ENCODE results near the gene KNTC1. TPM values are rescaled to one million over a fixed set of nuclear protein-coding genes. Genes with fewer than 3 reads are reported as not detected.

KNTC1 gene
- total RNA-seq, 1 experiment from 2014 or later: 65.9 TPM

DNA sequence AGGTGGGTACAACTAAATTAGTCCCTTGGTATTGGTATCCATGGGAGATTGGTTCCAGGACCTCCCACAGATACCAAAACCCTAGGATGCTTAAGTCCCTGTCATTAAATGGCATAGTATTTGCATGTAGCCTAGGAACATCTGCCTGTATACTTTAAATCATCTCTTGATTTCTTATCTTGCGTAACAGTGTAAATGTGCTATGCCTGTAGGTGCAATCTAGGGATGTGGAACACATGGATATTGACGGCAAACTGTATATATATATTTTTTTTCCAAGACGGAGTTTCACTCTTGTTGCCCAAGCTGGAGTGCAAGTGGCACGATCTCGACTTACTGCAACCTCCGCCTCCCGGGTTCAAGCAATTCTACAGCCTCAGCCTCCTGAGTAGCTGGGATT lies 1.5 kb downstream of the KNTC1 start:
- Histone ChIP-seq H3K9me3 (ENCODE audit: low read length) (no peaks in the 10 kb centered on the region), H3K27ac (ENCODE audit: low read length) (no peak overlapping the region), H3K27me3 (ENCODE audit: low read length) (no peaks in the 10 kb centered on the region), H3K4me2 (ENCODE audit: low read depth, low read length, poor library complexity, severe bottlenecking) (peak overlapping the region; percentile 92), H2AFZ (ENCODE audit: low read length) (no peak overlapping the region), H3K9ac (ENCODE audit: low read length) (peak overlapping the region; percentile 85), H4K20me1 (ENCODE audit: insufficient read depth, low read depth, low read length) (peaks cover 13% of the 10 kb centered on the region), H3K4me3 (ENCODE audit: low read length) (peak overlapping the region; percentile 92), H3K9me2 (replicated peaks; ENCODE audit: insufficient read depth, low read length) (no peaks in the 10 kb centered on the region), H3K79me2 (ENCODE audit: low read length) (peaks cover 83% of the 10 kb centered on the region), H3K36me3 (ENCODE audit: insufficient read depth, low read length) (peaks cover 28% of the 10 kb centered on the region), H3K4me1 (ENCODE audit: low read length) (peaks cover 50% of the 10 kb centered on the region)
- no peak for DNase-seq

GRCh38 chr12:122528992-122529391 lies 1.9 kb downstream of the KNTC1 start:
- Histone ChIP-seq H3K9ac (ENCODE audit: low read length) (no peak overlapping the region), H3K4me1 (ENCODE audit: low read length) (peaks cover 46% of the 10 kb centered on the region), H3K79me2 (ENCODE audit: low read length) (peaks cover 80% of the 10 kb centered on the region), H3K36me3 (ENCODE audit: insufficient read depth, low read length) (peaks cover 28% of the 10 kb centered on the region), H2AFZ (ENCODE audit: low read length) (no peak overlapping the region), H3K4me3 (ENCODE audit: low read length) (no peak overlapping the region), H3K27ac (ENCODE audit: low read length) (0 out of 2 replicates have a peak overlapping the region, but pooled peaks have one; percentile 24), H3K9me3 (ENCODE audit: low read length) (no peaks in the 10 kb centered on the region), H3K4me2 (ENCODE audit: low read depth, low read length, poor library complexity, severe bottlenecking) (peak overlapping the region; percentile 92), H4K20me1 (ENCODE audit: insufficient read depth, low read depth, low read length) (peaks cover 9% of the 10 kb centered on the region), H3K27me3 (ENCODE audit: low read length) (no peaks in the 10 kb centered on the region), H3K9me2 (replicated peaks; ENCODE audit: insufficient read depth, low read length) (no peaks in the 10 kb centered on the region)
- no peak for DNase-seq

GRCh38 chr12:122533856-122534255 lies 6.8 kb downstream of the KNTC1 start:
- DNase-seq: no peak
- no peak overlapping the region for H2AFZ ChIP-seq (ENCODE audit: low read length)
- H3K9me3 ChIP-seq (ENCODE audit: low read length): no peaks in the 10 kb centered on the region
- peaks cover 29% of the 10 kb centered on the region; the same call in 1 of the 2 replicates for H3K36me3 ChIP-seq (ENCODE audit: insufficient read depth, low read length)
- H3K27me3 ChIP-seq (ENCODE audit: low read length): no peaks in the 10 kb centered on the region
- no peak overlapping the region for H3K4me3 ChIP-seq (ENCODE audit: low read length)
- H3K9me2 ChIP-seq (replicated peaks; ENCODE audit: insufficient read depth, low read length): no peaks in the 10 kb centered on the region
- H3K27ac ChIP-seq (ENCODE audit: low read length): no peak overlapping the region
- peaks cover 19% of the 10 kb centered on the region for H3K4me1 ChIP-seq (ENCODE audit: low read length)
- H3K79me2 ChIP-seq (ENCODE audit: low read length): peaks cover 40% of the 10 kb centered on the region
- H3K4me2 ChIP-seq (ENCODE audit: low read depth, low read length, poor library complexity, severe bottlenecking): no peak overlapping the region
- no peak overlapping the region for H3K9ac ChIP-seq (ENCODE audit: low read length)
- no peaks in the 10 kb centered on the region for H4K20me1 ChIP-seq (ENCODE audit: insufficient read depth, low read depth, low read length)

DNA sequence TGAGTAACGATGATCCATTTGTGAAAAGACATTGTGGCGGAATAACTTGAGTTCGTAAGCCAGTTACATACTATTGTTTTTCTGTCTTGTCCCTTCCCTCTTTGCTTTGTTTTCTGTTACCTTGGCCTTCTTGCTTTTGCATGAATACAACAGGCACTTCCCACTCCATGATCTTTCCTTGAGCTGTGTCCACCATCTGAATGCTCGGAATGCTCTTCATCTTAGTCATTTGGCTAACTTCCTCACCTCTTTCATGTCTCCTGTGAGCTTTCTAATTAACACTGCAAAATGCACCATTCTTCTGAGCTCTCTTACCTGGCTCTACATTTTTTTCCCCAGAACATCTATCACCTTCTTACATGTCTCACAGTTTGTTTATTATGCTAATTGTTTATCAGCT lies 10.0 kb downstream of the KNTC1 start:
- H3K4me1 ChIP-seq (ENCODE audit: low read length): no peaks in the 10 kb centered on the region
- H3K79me2 ChIP-seq (ENCODE audit: low read length): peaks cover 15% of the 10 kb centered on the region; the same call in 1 of the 2 replicates
- H3K9me2 ChIP-seq (replicated peaks; ENCODE audit: insufficient read depth, low read length): no peaks in the 10 kb centered on the region
- no peak overlapping the region for H3K9ac ChIP-seq (ENCODE audit: low read length)
- H2AFZ ChIP-seq (ENCODE audit: low read length): no peak overlapping the region
- H3K4me2 ChIP-seq (ENCODE audit: low read depth, low read length, poor library complexity, severe bottlenecking): no peak overlapping the region
- peaks cover 32% of the 10 kb centered on the region; the same call in 1 of the 2 replicates for H3K36me3 ChIP-seq (ENCODE audit: insufficient read depth, low read length)
- no peaks in the 10 kb centered on the region for H3K27me3 ChIP-seq (ENCODE audit: low read length)
- H3K27ac ChIP-seq (ENCODE audit: low read length): no peak overlapping the region
- H3K9me3 ChIP-seq (ENCODE audit: low read length): no peaks in the 10 kb centered on the region
- no peak overlapping the region for H3K4me3 ChIP-seq (ENCODE audit: low read length)
- H4K20me1 ChIP-seq (ENCODE audit: insufficient read depth, low read depth, low read length): no peaks in the 10 kb centered on the region
- no peak for DNase-seq

DNA sequence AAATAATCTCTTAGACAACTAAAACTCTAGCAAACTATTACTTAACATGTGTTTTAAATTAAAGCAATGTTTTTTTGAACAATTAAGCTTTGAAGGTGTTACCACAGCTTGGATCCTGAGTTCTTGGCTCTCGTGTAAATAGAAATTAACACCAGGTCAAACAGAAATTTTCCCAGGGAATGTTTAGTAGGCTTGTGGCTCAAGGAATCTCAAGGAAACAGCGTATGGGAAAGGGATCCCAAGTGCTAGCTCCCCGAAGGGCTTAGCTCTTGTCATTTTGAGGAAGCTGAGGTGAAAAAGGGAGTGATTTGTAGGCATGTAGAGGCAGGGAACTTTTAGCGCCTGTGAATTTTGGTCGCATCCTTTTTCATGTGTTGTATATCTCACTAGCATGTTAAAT lies 11.4 kb downstream of the KNTC1 start:
- Histone ChIP-seq H3K9me3 (ENCODE audit: low read length) (no peaks in the 10 kb centered on the region), H3K4me3 (ENCODE audit: low read length) (no peak overlapping the region), H4K20me1 (ENCODE audit: insufficient read depth, low read depth, low read length) (no peaks in the 10 kb centered on the region), H3K4me1 (ENCODE audit: low read length) (no peaks in the 10 kb centered on the region), H3K36me3 (ENCODE audit: insufficient read depth, low read length) (peaks cover 34% of the 10 kb centered on the region), H3K79me2 (ENCODE audit: low read length) (peaks cover 6% of the 10 kb centered on the region; the same call in 1 of the 2 replicates), H3K4me2 (ENCODE audit: low read depth, low read length, poor library complexity, severe bottlenecking) (no peak overlapping the region), H2AFZ (ENCODE audit: low read length) (no peak overlapping the region), H3K27me3 (ENCODE audit: low read length) (no peaks in the 10 kb centered on the region), H3K27ac (ENCODE audit: low read length) (no peak overlapping the region), H3K9ac (ENCODE audit: low read length) (no peak overlapping the region), H3K9me2 (replicated peaks; ENCODE audit: insufficient read depth, low read length) (no peaks in the 10 kb centered on the region)
- DNase-seq: no peak

DNA sequence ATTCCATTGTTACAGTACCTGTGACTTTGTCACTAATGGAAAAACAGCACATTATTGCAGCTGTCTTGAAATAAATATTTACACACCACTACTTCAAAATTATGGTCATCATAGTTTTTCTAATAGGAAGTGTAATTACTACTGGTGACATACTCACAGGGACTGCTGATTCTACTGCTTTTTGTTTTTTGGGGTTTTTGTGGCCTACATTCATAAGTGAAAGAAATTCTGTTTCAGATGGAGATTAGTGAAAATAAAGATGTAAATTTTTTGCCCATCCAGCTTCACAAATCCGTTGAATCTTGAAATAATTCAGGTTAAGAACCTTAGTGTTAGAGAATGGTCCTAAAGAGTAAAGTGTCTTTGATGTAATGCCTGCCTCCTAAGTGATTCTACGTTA lies 17.5 kb downstream of the KNTC1 start:
- Histone ChIP-seq H3K4me2 (ENCODE audit: low read depth, low read length, poor library complexity, severe bottlenecking) (no peak overlapping the region), H2AFZ (ENCODE audit: low read length) (no peak overlapping the region), H3K9me3 (ENCODE audit: low read length) (no peaks in the 10 kb centered on the region), H3K4me1 (ENCODE audit: low read length) (peaks cover 14% of the 10 kb centered on the region), H3K36me3 (ENCODE audit: insufficient read depth, low read length) (peaks cover 36% of the 10 kb centered on the region), H3K27ac (ENCODE audit: low read length) (no peak overlapping the region), H3K9me2 (replicated peaks; ENCODE audit: insufficient read depth, low read length) (no peaks in the 10 kb centered on the region), H3K79me2 (ENCODE audit: low read length) (no peaks in the 10 kb centered on the region), H4K20me1 (ENCODE audit: insufficient read depth, low read depth, low read length) (0 out of 2 replicates have a peak, but pooled peaks cover 3% of the 10 kb centered on the region), H3K9ac (ENCODE audit: low read length) (no peak overlapping the region), H3K27me3 (ENCODE audit: low read length) (no peaks in the 10 kb centered on the region), H3K4me3 (ENCODE audit: low read length) (no peak overlapping the region)
- DNase-seq: no peak

DNA sequence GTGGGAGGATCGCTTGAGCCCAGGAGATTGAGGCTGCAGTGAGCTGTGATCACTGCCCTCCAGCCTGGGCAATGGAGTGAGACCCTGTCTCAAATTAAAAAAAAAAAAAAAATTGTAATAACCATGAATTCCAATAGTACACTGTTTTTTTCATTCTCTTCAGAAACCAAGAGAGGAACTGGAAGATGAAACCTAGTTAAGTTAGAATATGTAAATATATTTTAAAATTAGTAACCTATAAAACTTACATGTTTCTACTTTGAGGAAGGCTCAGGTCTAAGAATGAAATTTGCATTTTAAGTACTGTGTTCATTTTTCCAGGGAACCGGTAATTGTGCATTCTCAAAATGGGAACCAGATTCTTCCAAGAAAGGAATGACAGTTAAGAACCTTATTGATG lies 18.8 kb downstream of the KNTC1 start:
- no peak overlapping the region for H3K4me3 ChIP-seq (ENCODE audit: low read length)
- H3K27me3 ChIP-seq (ENCODE audit: low read length): no peaks in the 10 kb centered on the region
- no peak overlapping the region for H3K9ac ChIP-seq (ENCODE audit: low read length)
- peak overlapping the region; percentile 30 for H3K4me2 ChIP-seq (ENCODE audit: low read depth, low read length, poor library complexity, severe bottlenecking)
- H2AFZ ChIP-seq (ENCODE audit: low read length): no peak overlapping the region
- no peaks in the 10 kb centered on the region for H3K79me2 ChIP-seq (ENCODE audit: low read length)
- 0 out of 2 replicates have a peak, but pooled peaks cover 3% of the 10 kb centered on the region for H4K20me1 ChIP-seq (ENCODE audit: insufficient read depth, low read depth, low read length)
- H3K9me2 ChIP-seq (replicated peaks; ENCODE audit: insufficient read depth, low read length): no peaks in the 10 kb centered on the region
- peaks cover 39% of the 10 kb centered on the region for H3K36me3 ChIP-seq (ENCODE audit: insufficient read depth, low read length)
- no peak overlapping the region for H3K27ac ChIP-seq (ENCODE audit: low read length)
- DNase-seq: peak; percentile 66
- peaks cover 14% of the 10 kb centered on the region for H3K4me1 ChIP-seq (ENCODE audit: low read length)
- H3K9me3 ChIP-seq (ENCODE audit: low read length): no peaks in the 10 kb centered on the region

GRCh38 chr12:122547330-122547729 lies 20.3 kb downstream of the KNTC1 start:
- no peak overlapping the region for H3K4me3 ChIP-seq (ENCODE audit: low read length)

More at GRCh38 chr12:122547330-122547729, 20.3 kb downstream of the KNTC1 start:
- H3K9me2 ChIP-seq (replicated peaks; ENCODE audit: insufficient read depth, low read length): no peaks in the 10 kb centered on the region
- no peaks in the 10 kb centered on the region for H3K27me3 ChIP-seq (ENCODE audit: low read length)
- no peak overlapping the region for H3K27ac ChIP-seq (ENCODE audit: low read length)
- peaks cover 14% of the 10 kb centered on the region for H3K4me1 ChIP-seq (ENCODE audit: low read length)
- peaks cover 45% of the 10 kb centered on the region for H3K36me3 ChIP-seq (ENCODE audit: insufficient read depth, low read length)
- H3K9me3 ChIP-seq (ENCODE audit: low read length): no peaks in the 10 kb centered on the region
- no peak overlapping the region for H3K4me2 ChIP-seq (ENCODE audit: low read depth, low read length, poor library complexity, severe bottlenecking)
- no peak overlapping the region for H2AFZ ChIP-seq (ENCODE audit: low read length)
- no peak for DNase-seq
- 0 out of 2 replicates have a peak, but pooled peaks cover 3% of the 10 kb centered on the region for H4K20me1 ChIP-seq (ENCODE audit: insufficient read depth, low read depth, low read length)
- H3K79me2 ChIP-seq (ENCODE audit: low read length): no peaks in the 10 kb centered on the region
- no peak overlapping the region for H3K9ac ChIP-seq (ENCODE audit: low read length)
